ENCODE measurements around the gene TCF7L2. TPM values are rescaled to one million over a fixed set of nuclear protein-coding genes. Genes with fewer than 3 reads are reported as not detected.

TCF7L2 gene
- total RNA-seq, 1 donor from 2014 or later, result 49.3 TPM

- Mint-ChIP-seq H3K4me3 (ENCODE audit: unreplicated experiment) (no peak overlapping the region), H3K4me1 (ENCODE audit: unreplicated experiment) (peaks cover 32% of the 10 kb centered on the region), H3K36me3 (ENCODE audit: low read depth, unreplicated experiment) (no peaks in the 10 kb centered on the region), H3K27me3 (ENCODE audit: unreplicated experiment) (peaks cover 4% of the 10 kb centered on the region), H3K27ac (ENCODE audit: unreplicated experiment) (no peak overlapping the region), H3K9me3 (ENCODE audit: unreplicated experiment) (no peaks in the 10 kb centered on the region)
- TF ChIP-seq, protein P1, sequence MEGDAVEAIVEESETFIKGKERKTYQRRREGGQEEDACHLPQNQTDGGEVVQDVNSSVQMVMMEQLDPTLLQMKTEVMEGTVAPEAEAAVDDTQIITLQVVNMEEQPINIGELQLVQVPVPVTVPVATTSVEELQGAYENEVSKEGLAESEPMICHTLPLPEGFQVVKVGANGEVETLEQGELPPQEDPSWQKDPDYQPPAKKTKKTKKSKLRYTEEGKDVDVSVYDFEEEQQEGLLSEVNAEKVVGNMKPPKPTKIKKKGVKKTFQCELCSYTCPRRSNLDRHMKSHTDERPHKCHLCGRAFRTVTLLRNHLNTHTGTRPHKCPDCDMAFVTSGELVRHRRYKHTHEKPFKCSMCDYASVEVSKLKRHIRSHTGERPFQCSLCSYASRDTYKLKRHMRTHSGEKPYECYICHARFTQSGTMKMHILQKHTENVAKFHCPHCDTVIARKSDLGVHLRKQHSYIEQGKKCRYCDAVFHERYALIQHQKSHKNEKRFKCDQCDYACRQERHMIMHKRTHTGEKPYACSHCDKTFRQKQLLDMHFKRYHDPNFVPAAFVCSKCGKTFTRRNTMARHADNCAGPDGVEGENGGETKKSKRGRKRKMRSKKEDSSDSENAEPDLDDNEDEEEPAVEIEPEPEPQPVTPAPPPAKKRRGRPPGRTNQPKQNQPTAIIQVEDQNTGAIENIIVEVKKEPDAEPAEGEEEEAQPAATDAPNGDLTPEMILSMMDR (IDR thresholded peaks at IDR 0.05; ENCODE audit: unreplicated experiment), result no peak
- DNase-seq (ENCODE audit: low spot score), result no peak
Measured at GRCh38 chr10:112990271-112990670, 40.2 kb downstream of the TCF7L2 start.

GRCh38 chr10:112991888-112992491 lies 41.9 kb downstream of the TCF7L2 start:
- no peak overlapping the region for H3K4me3 Mint-ChIP-seq (ENCODE audit: unreplicated experiment)
- no peaks in the 10 kb centered on the region for H3K36me3 Mint-ChIP-seq (ENCODE audit: low read depth, unreplicated experiment)
- peaks cover 23% of the 10 kb centered on the region for H3K4me1 Mint-ChIP-seq (ENCODE audit: unreplicated experiment)
- H3K27me3 Mint-ChIP-seq (ENCODE audit: unreplicated experiment), result peaks cover 4% of the 10 kb centered on the region
- TF ChIP-seq, protein P1 (IDR thresholded peaks at IDR 0.05; ENCODE audit: unreplicated experiment), result no peak
- H3K27ac Mint-ChIP-seq (ENCODE audit: unreplicated experiment), result no peak overlapping the region
- H3K9me3 Mint-ChIP-seq (ENCODE audit: unreplicated experiment), result no peaks in the 10 kb centered on the region
- DNase-seq (ENCODE audit: low spot score), result no peak

GRCh38 chr10:112996462-112996861 lies 46.4 kb downstream of the TCF7L2 start:
- H3K27ac Mint-ChIP-seq (ENCODE audit: unreplicated experiment), result peak overlapping the region; percentile 12

DNA sequence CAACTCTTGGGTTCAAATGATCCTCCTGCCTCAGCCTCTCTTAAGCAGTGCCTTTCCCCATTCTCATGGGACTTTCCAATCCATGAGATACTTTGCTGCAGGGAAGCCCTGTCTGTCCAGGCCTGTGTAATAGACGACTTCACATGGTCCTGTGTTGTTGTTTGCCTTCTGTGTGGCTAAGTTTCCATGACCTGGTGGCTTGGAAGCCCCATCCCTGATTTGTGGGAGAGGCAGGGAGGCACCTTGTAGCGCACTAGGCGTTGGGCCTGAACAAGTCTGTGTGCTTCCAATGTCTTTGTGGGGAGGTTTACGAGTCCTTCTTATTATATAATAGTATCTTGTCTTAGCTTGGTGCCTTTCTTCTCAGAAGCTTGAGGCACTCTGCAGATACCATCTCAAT lies 49.1 kb downstream of the TCF7L2 start:
- Mint-ChIP-seq H3K36me3 (ENCODE audit: low read depth, unreplicated experiment) (peaks cover 10% of the 10 kb centered on the region), H3K9me3 (ENCODE audit: unreplicated experiment) (no peaks in the 10 kb centered on the region), H3K27me3 (ENCODE audit: unreplicated experiment) (peaks cover 3% of the 10 kb centered on the region), H3K4me3 (ENCODE audit: unreplicated experiment) (no peak overlapping the region), H3K4me1 (ENCODE audit: unreplicated experiment) (peaks cover 20% of the 10 kb centered on the region), H3K27ac (ENCODE audit: unreplicated experiment) (no peak overlapping the region)
- DNase-seq (ENCODE audit: low spot score), result no peak
- TF ChIP-seq, protein P1 (IDR thresholded peaks at IDR 0.05; ENCODE audit: unreplicated experiment), result no peak

More at GRCh38 chr10:112996462-112996861, 46.4 kb downstream of the TCF7L2 start:
- no peak for DNase-seq (ENCODE audit: low spot score)
- Mint-ChIP-seq H3K27me3 (ENCODE audit: unreplicated experiment) (peaks cover 3% of the 10 kb centered on the region), H3K9me3 (ENCODE audit: unreplicated experiment) (no peaks in the 10 kb centered on the region), H3K4me3 (ENCODE audit: unreplicated experiment) (no peak overlapping the region), H3K36me3 (ENCODE audit: low read depth, unreplicated experiment) (no peaks in the 10 kb centered on the region), H3K4me1 (ENCODE audit: unreplicated experiment) (peaks cover 11% of the 10 kb centered on the region)
- TF ChIP-seq, protein P1 (IDR thresholded peaks at IDR 0.05; ENCODE audit: unreplicated experiment), result no peak

- no peaks in the 10 kb centered on the region for H3K9me3 Mint-ChIP-seq (ENCODE audit: unreplicated experiment)
- TF ChIP-seq, protein P1 (IDR thresholded peaks at IDR 0.05; ENCODE audit: unreplicated experiment), result no peak
Measured at GRCh38 chr10:113000442-113000841, 50.4 kb downstream of the TCF7L2 start.

More at GRCh38 chr10:113000442-113000841, 50.4 kb downstream of the TCF7L2 start:
- Mint-ChIP-seq H3K36me3 (ENCODE audit: low read depth, unreplicated experiment) (peaks cover 11% of the 10 kb centered on the region), H3K4me1 (ENCODE audit: unreplicated experiment) (peaks cover 21% of the 10 kb centered on the region), H3K27me3 (ENCODE audit: unreplicated experiment) (peaks cover 3% of the 10 kb centered on the region), H3K4me3 (ENCODE audit: unreplicated experiment) (no peak overlapping the region), H3K27ac (ENCODE audit: unreplicated experiment) (no peak overlapping the region)
- DNase-seq (ENCODE audit: low spot score), result no peak
